HepG2 (cell line): Measurements from ENCODE around the gene MRPL20. TPM values are rescaled to one million over a fixed set of nuclear protein-coding genes. Genes with fewer than 3 reads are reported as not detected.

Experiments used
- ARHGAP35 ChIP-seq: sonication (generic); formaldehyde crosslinking; IDR thresholded peaks from 2 replicates; pipeline ENCODE4 v1.9.0; 2022; ENCODE audit warnings: mild to moderate bottlenecking, inconsistent platforms, moderate library complexity, missing genetic modification reagents, borderline replicate concordance
- CREB3 ChIP-seq: sonication (generic); formaldehyde crosslinking; IDR thresholded peaks from 2 replicates; pipeline ENCODE4 v1.5.0; 2020; ENCODE audit warnings: missing genetic modification reagents
- HDAC2 ChIP-seq: sonication (generic); formaldehyde crosslinking; IDR thresholded peaks from 2 replicates; pipeline ENCODE4 v1.4.0; 2020; ENCODE audit warnings: missing genetic modification reagents
- JUN ChIP-seq: sonication (generic); formaldehyde crosslinking; IDR thresholded peaks from 2 replicates; pipeline ENCODE4 v1.4.0; 2020; ENCODE audit warnings: mild to moderate bottlenecking, missing genetic modification reagents
- KLF6 ChIP-seq: IDR thresholded peaks from 2 replicates; pipeline ENCODE4 v1.8.0; 2016; ENCODE audit warnings: missing biosample characterization, missing genetic modification reagents
- MBNL3 ChIP-seq: fragments of 250-450 bp; sonication (Bioruptor Pico); conservative IDR thresholded peaks from 2 replicates; pipeline ENCODE4 v1.8.0; 2022; ENCODE audit warnings: mild to moderate bottlenecking, inconsistent platforms
- SATB2 ChIP-seq: sonication (generic); formaldehyde crosslinking; IDR thresholded peaks from 2 replicates; pipeline ENCODE4 v1.5.0; 2020; ENCODE audit warnings: missing genetic modification reagents
- SIN3A ChIP-seq: IDR thresholded peaks from 2 replicates; pipeline ENCODE4 v1.6.1; 2011; ENCODE audit warnings: low read depth, mild to moderate bottlenecking, control low read depth, low read length, borderline replicate concordance
- SMC3 ChIP-seq: IDR thresholded peaks from 2 replicates; pipeline ENCODE4 v1.6.1; 2011; ENCODE audit warnings: low read length, improper control_type of control experiment
- SRSF4 ChIP-seq: fragments of 200-400 bp; formaldehyde crosslinking; IDR thresholded peaks from one replicate; pipeline ENCODE4 v1.6.1; 2018; ENCODE audit warnings: mild to moderate bottlenecking, low read depth, low read length, moderate library complexity; ENCODE audit not compliant: poor library complexity, severe bottlenecking
- ZFP1 ChIP-seq: IDR thresholded peaks from 2 replicates; pipeline ENCODE4 v1.6.1; 2016
- ZKSCAN5 ChIP-seq: sonication (generic); formaldehyde crosslinking; IDR thresholded peaks from 2 replicates; pipeline ENCODE4 v1.5.1; 2020; ENCODE audit warnings: mild to moderate bottlenecking, missing genetic modification reagents
- ZNF235 ChIP-seq: sonication (generic); formaldehyde crosslinking; IDR thresholded peaks from 2 replicates; pipeline ENCODE4 v1.8.1; 2023; ENCODE audit warnings: mild to moderate bottlenecking, missing genetic modification reagents, borderline replicate concordance
- ZNF296 ChIP-seq: sonication (generic); formaldehyde crosslinking; conservative IDR thresholded peaks from 2 replicates; pipeline ENCODE4 v1.5.0; 2020; ENCODE audit warnings: mild to moderate bottlenecking, missing genetic modification reagents
- ZNF317 ChIP-seq: sonication (generic); formaldehyde crosslinking; IDR thresholded peaks from 2 replicates; pipeline ENCODE4 v1.5.0; 2020; ENCODE audit warnings: mild to moderate bottlenecking, missing genetic modification reagents
- ZNF329 ChIP-seq: sonication (generic); formaldehyde crosslinking; IDR thresholded peaks from 2 replicates; pipeline ENCODE4 v1.9.0; 2021; ENCODE audit warnings: low read depth, mild to moderate bottlenecking, missing genetic modification reagents
- ZNF737 ChIP-seq: sonication (generic); formaldehyde crosslinking; IDR thresholded peaks from 2 replicates; pipeline ENCODE4 v1.5.0; 2020; ENCODE audit warnings: missing genetic modification reagents, mild to moderate bottlenecking, borderline replicate concordance
- ZNF841 ChIP-seq: sonication (generic); formaldehyde crosslinking; IDR thresholded peaks from 2 replicates; pipeline ENCODE4 v1.8.1; 2023; ENCODE audit warnings: missing genetic modification reagents, borderline replicate concordance
- ZSCAN31 ChIP-seq: sonication (generic); formaldehyde crosslinking; IDR thresholded peaks from 2 replicates; pipeline ENCODE4 v1.5.0; 2020; ENCODE audit warnings: low read depth, mild to moderate bottlenecking, missing genetic modification reagents
- polyA plus RNA-seq, 8 experiments: library from polyadenylated mRNA; depleted of rRNA in 3 of 8; stranded (reverse) in 7 of 8; unstranded in 1 of 8; fragments of >200 nt; fragmentation: Illumina TruSeq in 4 of 8; extraction: Trizol in 4 of 8; gene quantifications; 2 replicates each; pipeline versions ENCODE4 v1.2.1 to v1.2.3, GENCODE V29; 2011 to 2016; ENCODE audit warnings: low read depth in 4 of 8, missing spikeins in 1 of 8, mixed read lengths in 1 of 8; ENCODE audit not compliant: insufficient read depth in 1 of 8
- total RNA-seq, 5 experiments: library from RNA; depleted of rRNA; stranded (reverse); fragments of >200 nt; fragmentation: Illumina TruSeq; extraction: Trizol; gene quantifications; 2 replicates each; pipeline ENCODE4 v1.2.3, GENCODE V29; 2016; ENCODE audit warnings: low read depth in 1 of 5
- TF ChIP-seq, protein P1 (sequence below): IDR thresholded peaks from 2 replicates; pipeline ENCODE4 v1.6.1; 2012; ENCODE audit warnings: low read length, improper control_type of control experiment
- TF ChIP-seq, protein P2 (sequence below): sonication (generic); formaldehyde crosslinking; conservative IDR thresholded peaks from 2 replicates; pipeline ENCODE4 v1.8.0; 2022; ENCODE audit warnings: missing genetic modification reagents
- TF ChIP-seq, protein P3 (sequence below): sonication (generic); formaldehyde crosslinking; IDR thresholded peaks from 2 replicates; pipeline ENCODE4 v1.8.1; 2022; ENCODE audit warnings: low read depth, mild to moderate bottlenecking, missing genetic modification reagents

Gene MRPL20
- total and polyA plus RNA-seq, 2 of the 13 experiments (the other 11 are each of a cell fraction or from before 2014, with no cell fraction given): 59.2 to 127 TPM

DNA sequence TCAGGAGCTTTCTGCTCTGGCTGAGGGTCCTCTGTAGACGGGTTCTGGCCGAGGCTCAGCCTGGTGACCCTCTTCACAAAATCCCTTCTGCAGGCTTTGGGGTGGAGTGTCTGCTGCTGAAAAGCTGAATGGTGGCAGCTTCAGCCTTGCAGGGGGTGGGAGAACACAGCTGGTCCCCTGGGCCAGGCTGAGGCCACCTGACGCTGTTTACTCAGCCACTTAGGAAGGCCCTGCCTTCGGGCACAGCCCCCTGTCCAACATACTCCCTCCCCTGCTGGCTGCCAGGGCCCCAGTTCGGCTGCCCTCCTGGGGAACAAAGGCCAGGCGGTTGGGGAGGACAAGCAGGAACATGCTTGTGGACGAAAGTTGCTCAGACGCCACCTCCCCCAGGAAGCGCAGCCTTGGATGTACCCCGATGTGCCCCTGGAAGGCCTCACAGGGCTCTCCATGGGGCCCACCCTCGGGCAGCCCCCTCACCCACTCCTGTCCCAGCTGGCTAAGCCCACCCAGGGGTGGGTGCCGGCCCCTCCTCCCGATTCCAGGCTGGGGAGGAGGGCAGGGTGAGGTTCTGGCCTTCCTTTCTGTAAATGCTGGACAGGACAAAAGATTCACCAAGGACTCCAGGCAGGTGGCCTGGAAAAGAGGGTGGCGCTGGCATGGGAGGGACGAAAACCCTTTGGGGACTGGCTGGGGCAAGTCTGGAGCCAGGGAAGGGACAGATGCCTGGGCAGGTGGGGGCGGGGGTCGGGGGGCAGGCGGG lies 14.2 kb upstream of the MRPL20 start, which contains the start of gene ANKRD65 (continued):
- TF ChIP-seq, protein P1, sequence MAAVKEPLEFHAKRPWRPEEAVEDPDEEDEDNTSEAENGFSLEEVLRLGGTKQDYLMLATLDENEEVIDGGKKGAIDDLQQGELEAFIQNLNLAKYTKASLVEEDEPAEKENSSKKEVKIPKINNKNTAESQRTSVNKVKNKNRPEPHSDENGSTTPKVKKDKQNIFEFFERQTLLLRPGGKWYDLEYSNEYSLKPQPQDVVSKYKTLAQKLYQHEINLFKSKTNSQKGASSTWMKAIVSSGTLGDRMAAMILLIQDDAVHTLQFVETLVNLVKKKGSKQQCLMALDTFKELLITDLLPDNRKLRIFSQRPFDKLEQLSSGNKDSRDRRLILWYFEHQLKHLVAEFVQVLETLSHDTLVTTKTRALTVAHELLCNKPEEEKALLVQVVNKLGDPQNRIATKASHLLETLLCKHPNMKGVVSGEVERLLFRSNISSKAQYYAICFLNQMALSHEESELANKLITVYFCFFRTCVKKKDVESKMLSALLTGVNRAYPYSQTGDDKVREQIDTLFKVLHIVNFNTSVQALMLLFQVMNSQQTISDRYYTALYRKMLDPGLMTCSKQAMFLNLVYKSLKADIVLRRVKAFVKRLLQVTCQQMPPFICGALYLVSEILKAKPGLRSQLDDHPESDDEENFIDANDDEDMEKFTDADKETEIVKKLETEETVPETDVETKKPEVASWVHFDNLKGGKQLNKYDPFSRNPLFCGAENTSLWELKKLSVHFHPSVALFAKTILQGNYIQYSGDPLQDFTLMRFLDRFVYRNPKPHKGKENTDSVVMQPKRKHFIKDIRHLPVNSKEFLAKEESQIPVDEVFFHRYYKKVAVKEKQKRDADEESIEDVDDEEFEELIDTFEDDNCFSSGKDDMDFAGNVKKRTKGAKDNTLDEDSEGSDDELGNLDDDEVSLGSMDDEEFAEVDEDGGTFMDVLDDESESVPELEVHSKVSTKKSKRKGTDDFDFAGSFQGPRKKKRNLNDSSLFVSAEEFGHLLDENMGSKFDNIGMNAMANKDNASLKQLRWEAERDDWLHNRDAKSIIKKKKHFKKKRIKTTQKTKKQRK: no peak
- TF ChIP-seq ARHGAP35 (CRISPR knock-in tag) (no peak), SATB2 (no peak), SMC3 (no peak), HDAC2 (CRISPR knock-in tag) (peak; percentile 82), MBNL3 (CRISPR knock-in tag) (no peak), SIN3A (peak; percentile 82; the same call in 1 of the 2 replicates), ZFP1 (no peak), SRSF4 (no peak), ZNF296 (CRISPR knock-in tag) (no peak), ZNF317 (no peak), JUN (no peak), ZNF329 (CRISPR knock-in tag) (no peak), KLF6 (CRISPR knock-in tag) (no peak), ZNF235 (no peak), ZKSCAN5 (CRISPR knock-in tag) (no peak), CREB3 (CRISPR knock-in tag) (no peak), ZNF841 (CRISPR knock-in tag) (no peak), ZSCAN31 (CRISPR knock-in tag) (no peak), ZNF737 (CRISPR knock-in tag) (no peak; the same call in 1 of the 2 replicates)
- TF ChIP-seq, protein P2, sequence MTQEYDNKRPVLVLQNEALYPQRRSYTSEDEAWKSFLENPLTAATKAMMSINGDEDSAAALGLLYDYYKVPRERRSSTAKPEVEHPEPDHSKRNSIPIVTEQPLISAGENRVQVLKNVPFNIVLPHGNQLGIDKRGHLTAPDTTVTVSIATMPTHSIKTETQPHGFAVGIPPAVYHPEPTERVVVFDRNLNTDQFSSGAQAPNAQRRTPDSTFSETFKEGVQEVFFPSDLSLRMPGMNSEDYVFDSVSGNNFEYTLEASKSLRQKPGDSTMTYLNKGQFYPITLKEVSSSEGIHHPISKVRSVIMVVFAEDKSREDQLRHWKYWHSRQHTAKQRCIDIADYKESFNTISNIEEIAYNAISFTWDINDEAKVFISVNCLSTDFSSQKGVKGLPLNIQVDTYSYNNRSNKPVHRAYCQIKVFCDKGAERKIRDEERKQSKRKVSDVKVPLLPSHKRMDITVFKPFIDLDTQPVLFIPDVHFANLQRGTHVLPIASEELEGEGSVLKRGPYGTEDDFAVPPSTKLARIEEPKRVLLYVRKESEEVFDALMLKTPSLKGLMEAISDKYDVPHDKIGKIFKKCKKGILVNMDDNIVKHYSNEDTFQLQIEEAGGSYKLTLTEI: no peak
- TF ChIP-seq, protein P3, sequence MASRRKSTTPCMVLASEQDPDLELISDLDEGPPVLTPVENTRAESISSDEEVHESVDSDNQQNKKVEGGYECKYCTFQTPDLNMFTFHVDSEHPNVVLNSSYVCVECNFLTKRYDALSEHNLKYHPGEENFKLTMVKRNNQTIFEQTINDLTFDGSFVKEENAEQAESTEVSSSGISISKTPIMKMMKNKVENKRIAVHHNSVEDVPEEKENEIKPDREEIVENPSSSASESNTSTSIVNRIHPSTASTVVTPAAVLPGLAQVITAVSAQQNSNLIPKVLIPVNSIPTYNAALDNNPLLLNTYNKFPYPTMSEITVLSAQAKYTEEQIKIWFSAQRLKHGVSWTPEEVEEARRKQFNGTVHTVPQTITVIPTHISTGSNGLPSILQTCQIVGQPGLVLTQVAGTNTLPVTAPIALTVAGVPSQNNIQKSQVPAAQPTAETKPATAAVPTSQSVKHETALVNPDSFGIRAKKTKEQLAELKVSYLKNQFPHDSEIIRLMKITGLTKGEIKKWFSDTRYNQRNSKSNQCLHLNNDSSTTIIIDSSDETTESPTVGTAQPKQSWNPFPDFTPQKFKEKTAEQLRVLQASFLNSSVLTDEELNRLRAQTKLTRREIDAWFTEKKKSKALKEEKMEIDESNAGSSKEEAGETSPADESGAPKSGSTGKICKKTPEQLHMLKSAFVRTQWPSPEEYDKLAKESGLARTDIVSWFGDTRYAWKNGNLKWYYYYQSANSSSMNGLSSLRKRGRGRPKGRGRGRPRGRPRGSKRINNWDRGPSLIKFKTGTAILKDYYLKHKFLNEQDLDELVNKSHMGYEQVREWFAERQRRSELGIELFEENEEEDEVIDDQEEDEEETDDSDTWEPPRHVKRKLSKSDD (CRISPR knock-in tag): no peak
